Astrocyte of the cerebellum (primary cell): ENCODE measurements around the gene KLHL24.
"Not testable (repeated sequence)": the region's sequence is repeated elsewhere in the genome, so short reads cannot be mapped to it uniquely, and the experiment has no call there.

ENCODE experiments used
- DNase-seq: peaks from one replicate; pipeline ENCODE4 v3.0.0-alpha.2; 2011; ENCODE audit warnings: low read depth
- H3K4me3 ChIP-seq: 2 replicates; pipeline ENCODE4 v1.5.1; 2011; ENCODE audit warnings: mild to moderate bottlenecking, low read depth, low read length, moderate library complexity
- CTCF ChIP-seq: IDR thresholded peaks from 2 replicates; pipeline ENCODE4 v1.5.1; 2012; ENCODE audit warnings: low read length, low read depth, moderate library complexity, mild to moderate bottlenecking; ENCODE audit errors: missing control alignments
- in situ Hi-C: cut with HindIII; loops from 2 replicates; pipeline ENCODE4 v1.10.0; 2017; ENCODE audit warnings: low sequenced_read_pairs

Gene KLHL24

GRCh38 chr3:183635107-183635430 lies 354 bp upstream of the KLHL24 start:
- TF ChIP-seq CTCF, result no peak
- no peak for DNase-seq
- in situ Hi-C loops, result no loop called here
- peak overlapping the region; percentile 91 for H3K4me3 ChIP-seq

- peak; percentile 84 for DNase-seq
- TF ChIP-seq CTCF, result no peak
- peak overlapping the region; percentile 91 for H3K4me3 ChIP-seq
- in situ Hi-C loops, result no loop called here
These were observed 1.0 kb downstream of the KLHL24 start for GRCh38 chr3:183636221-183637105.

- in situ Hi-C loops, result no loop called here
- peak overlapping the region; percentile 91 for H3K4me3 ChIP-seq
- no peak for DNase-seq
- no peak for TF ChIP-seq CTCF
These were observed 1.7 kb downstream of the KLHL24 start for GRCh38 chr3:183637106-183637486.

- in situ Hi-C loops, H3K4me3 ChIP-seq, DNase-seq: not testable (repeated sequence)
These were observed 2.2 kb downstream of the KLHL24 start for GRCh38 chr3:183637633-183638032.

GRCh38 chr3:183638101-183638852 lies 2.9 kb downstream of the KLHL24 start:
- no peak for DNase-seq
- no peak for TF ChIP-seq CTCF
- in situ Hi-C loops, result no loop called here
- H3K4me3 ChIP-seq, result no peak overlapping the region

GRCh38 chr3:183640635-183641034 lies 5.2 kb downstream of the KLHL24 start:
- not testable (repeated sequence) for DNase-seq, H3K4me3 ChIP-seq
- in situ Hi-C loops, result loop anchor here (10.0 kb wide), 1 partner anchor 166 kb away; no protein-coding TSS in a partner anchor

- H3K4me3 ChIP-seq, result no peak overlapping the region
- in situ Hi-C loops, result loop anchor here (10.0 kb wide), 1 partner anchor 167 kb away; no protein-coding TSS in a partner anchor
- DNase-seq, result no peak
- TF ChIP-seq CTCF, result no peak
These were observed 6.5 kb downstream of the KLHL24 start for GRCh38 chr3:183641882-183642281.
